ENCODE data around the gene USP12. TPM values are rescaled to one million over a fixed set of nuclear protein-coding genes. Genes with fewer than 3 reads are reported as not detected.
A peak's percentile ranks its signal among the peaks of the same experiment; 100 is the strongest.

Gene USP12
- 32.5 and 39.3 TPM in 2 replicates for total RNA-seq (2014; rRNA removed; shearing (Covaris generic))
- 16.9 and 18.4 TPM in 2 replicates for polyA plus RNA-seq (2016; fragmentation: Nextera tagmentation; extraction: Ambion mirVana)
- long read RNA-seq, partial matches to known transcripts, result 3 of 3 reads
- long read RNA-seq, other reads (novel, unspliced or antisense), result 0 of 3 reads

DNA sequence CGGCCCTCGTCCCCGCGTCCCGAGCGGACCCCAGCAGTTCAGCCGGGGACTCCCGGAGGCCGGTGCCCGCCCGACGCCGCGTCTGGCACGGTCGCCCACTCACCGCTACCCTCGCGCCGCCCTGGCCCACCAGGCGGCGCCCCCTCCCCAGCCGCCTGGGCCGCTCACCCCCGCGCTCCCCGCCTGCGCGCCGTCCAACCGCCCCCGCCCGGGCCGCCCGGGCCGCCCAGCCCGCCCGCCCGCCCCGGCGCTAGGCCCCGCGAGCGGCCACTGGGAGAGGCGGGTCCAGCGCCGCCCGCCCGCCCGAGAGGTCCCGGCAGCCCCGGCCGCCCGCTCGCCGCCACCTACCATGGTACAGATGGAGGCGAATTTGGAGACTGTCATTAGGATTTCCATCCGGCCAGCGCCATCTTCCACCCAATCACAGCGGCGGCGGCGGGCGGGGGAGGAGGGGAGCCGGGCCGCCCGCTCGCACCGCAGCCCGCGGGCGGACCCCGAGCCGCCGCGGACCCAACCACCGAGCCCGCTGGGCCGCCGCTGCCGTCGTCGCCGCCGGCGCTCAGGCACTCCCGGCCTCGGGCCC is at the start of gene USP12:
Gene USP12 (minus strand): TSS at position 568 of the 583 bp plus-strand sequence. CDS start 172 bp downstream, at position 396.
- Histone ChIP-seq H3F3A (replicated peaks; ENCODE audit: low read depth) (peaks cover 7% of the 10 kb centered on the region; the same call in 1 of the 2 replicates), H3K27ac (ENCODE audit: low read depth) (peak within 1 kb of the TSS; percentile 97), H3K4me2 (peak within 1 kb of the TSS; percentile 97), H3K36me3 (ENCODE audit: insufficient read depth) (no peaks in the 10 kb centered on the region), H4K20me1 (replicated peaks; ENCODE audit: insufficient read depth) (peaks cover 19% of the 10 kb centered on the region), H3K79me2 (replicated peaks; ENCODE audit: insufficient read depth) (peaks cover 45% of the 10 kb centered on the region), H3K4me1 (ENCODE audit: insufficient read depth) (peaks cover 39% of the 10 kb centered on the region), H3K27me3 (ENCODE audit: insufficient read depth) (no peaks in the 10 kb centered on the region), H3K4me3 (peak within 1 kb of the TSS; percentile 97), H2AFZ (peak within 1 kb of the TSS; percentile 99), H3K9me2 (ENCODE audit: insufficient read depth) (no peaks in the 10 kb centered on the region)
- no peaks in the 10 kb centered on the region for H3K27me3 Mint-ChIP-seq (ENCODE audit: insufficient read depth, low read depth, poor library complexity)
- H3K27ac Mint-ChIP-seq, result peak within 1 kb of the TSS; percentile 98
- peaks cover 2% of the 10 kb centered on the region; the same call in 1 of the 3 replicates for H3K9me3 Mint-ChIP-seq
- ATAC-seq, result peak; percentile 59
- peaks cover 39% of the 10 kb centered on the region for H3K4me1 Mint-ChIP-seq
- DNase-seq (ENCODE audit: low spot score), result peak; percentile 73
- TF ChIP-seq EZH2 (IDR thresholded peaks at IDR 0.05; ENCODE audit: low read depth, unreplicated experiment), result no peak
- no peak for TF ChIP-seq ZNF331 (CRISPR knock-in tag; IDR thresholded peaks at IDR 0.05; ENCODE audit: low read depth)
- TF ChIP-seq, protein P1, sequence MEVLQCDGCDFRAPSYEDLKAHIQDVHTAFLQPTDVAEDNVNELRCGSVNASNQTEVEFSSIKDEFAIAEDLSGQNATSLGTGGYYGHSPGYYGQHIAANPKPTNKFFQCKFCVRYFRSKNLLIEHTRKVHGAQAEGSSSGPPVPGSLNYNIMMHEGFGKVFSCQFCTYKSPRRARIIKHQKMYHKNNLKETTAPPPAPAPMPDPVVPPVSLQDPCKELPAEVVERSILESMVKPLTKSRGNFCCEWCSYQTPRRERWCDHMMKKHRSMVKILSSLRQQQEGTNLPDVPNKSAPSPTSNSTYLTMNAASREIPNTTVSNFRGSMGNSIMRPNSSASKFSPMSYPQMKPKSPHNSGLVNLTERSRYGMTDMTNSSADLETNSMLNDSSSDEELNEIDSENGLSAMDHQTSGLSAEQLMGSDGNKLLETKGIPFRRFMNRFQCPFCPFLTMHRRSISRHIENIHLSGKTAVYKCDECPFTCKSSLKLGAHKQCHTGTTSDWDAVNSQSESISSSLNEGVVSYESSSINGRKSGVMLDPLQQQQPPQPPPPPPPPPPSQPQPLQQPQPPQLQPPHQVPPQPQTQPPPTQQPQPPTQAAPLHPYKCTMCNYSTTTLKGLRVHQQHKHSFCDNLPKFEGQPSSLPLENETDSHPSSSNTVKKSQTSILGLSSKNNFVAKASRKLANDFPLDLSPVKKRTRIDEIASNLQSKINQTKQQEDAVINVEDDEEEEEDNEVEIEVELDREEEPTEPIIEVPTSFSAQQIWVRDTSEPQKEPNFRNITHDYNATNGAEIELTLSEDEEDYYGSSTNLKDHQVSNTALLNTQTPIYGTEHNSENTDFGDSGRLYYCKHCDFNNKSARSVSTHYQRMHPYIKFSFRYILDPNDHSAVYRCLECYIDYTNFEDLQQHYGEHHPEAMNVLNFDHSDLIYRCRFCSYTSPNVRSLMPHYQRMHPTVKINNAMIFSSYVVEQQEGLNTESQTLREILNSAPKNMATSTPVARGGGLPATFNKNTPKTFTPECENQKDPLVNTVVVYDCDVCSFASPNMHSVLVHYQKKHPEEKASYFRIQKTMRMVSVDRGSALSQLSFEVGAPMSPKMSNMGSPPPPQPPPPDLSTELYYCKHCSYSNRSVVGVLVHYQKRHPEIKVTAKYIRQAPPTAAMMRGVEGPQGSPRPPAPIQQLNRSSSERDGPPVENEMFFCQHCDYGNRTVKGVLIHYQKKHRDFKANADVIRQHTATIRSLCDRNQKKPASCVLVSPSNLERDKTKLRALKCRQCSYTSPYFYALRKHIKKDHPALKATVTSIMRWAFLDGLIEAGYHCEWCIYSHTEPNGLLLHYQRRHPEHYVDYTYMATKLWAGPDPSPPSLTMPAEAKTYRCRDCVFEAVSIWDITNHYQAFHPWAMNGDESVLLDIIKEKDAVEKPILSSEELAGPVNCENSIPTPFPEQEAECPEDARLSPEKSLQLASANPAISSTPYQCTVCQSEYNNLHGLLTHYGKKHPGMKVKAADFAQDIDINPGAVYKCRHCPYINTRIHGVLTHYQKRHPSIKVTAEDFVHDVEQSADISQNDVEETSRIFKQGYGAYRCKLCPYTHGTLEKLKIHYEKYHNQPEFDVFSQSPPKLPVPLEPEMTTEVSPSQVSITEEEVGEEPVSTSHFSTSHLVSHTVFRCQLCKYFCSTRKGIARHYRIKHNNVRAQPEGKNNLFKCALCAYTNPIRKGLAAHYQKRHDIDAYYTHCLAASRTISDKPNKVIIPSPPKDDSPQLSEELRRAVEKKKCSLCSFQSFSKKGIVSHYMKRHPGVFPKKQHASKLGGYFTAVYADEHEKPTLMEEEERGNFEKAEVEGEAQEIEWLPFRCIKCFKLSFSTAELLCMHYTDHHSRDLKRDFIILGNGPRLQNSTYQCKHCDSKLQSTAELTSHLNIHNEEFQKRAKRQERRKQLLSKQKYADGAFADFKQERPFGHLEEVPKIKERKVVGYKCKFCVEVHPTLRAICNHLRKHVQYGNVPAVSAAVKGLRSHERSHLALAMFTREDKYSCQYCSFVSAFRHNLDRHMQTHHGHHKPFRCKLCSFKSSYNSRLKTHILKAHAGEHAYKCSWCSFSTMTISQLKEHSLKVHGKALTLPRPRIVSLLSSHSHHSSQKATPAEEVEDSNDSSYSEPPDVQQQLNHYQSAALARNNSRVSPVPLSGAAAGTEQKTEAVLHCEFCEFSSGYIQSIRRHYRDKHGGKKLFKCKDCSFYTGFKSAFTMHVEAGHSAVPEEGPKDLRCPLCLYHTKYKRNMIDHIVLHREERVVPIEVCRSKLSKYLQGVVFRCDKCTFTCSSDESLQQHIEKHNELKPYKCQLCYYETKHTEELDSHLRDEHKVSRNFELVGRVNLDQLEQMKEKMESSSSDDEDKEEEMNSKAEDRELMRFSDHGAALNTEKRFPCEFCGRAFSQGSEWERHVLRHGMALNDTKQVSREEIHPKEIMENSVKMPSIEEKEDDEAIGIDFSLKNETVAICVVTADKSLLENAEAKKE (CRISPR knock-in tag; IDR thresholded peaks at IDR 0.05), result no peak
- no peak for TF ChIP-seq JUNB (IDR thresholded peaks at IDR 0.05; ENCODE audit: unreplicated experiment)
- TF ChIP-seq NANOG (IDR thresholded peaks at IDR 0.05; ENCODE audit: borderline replicate concordance), result no peak
- TF ChIP-seq, protein P2, sequence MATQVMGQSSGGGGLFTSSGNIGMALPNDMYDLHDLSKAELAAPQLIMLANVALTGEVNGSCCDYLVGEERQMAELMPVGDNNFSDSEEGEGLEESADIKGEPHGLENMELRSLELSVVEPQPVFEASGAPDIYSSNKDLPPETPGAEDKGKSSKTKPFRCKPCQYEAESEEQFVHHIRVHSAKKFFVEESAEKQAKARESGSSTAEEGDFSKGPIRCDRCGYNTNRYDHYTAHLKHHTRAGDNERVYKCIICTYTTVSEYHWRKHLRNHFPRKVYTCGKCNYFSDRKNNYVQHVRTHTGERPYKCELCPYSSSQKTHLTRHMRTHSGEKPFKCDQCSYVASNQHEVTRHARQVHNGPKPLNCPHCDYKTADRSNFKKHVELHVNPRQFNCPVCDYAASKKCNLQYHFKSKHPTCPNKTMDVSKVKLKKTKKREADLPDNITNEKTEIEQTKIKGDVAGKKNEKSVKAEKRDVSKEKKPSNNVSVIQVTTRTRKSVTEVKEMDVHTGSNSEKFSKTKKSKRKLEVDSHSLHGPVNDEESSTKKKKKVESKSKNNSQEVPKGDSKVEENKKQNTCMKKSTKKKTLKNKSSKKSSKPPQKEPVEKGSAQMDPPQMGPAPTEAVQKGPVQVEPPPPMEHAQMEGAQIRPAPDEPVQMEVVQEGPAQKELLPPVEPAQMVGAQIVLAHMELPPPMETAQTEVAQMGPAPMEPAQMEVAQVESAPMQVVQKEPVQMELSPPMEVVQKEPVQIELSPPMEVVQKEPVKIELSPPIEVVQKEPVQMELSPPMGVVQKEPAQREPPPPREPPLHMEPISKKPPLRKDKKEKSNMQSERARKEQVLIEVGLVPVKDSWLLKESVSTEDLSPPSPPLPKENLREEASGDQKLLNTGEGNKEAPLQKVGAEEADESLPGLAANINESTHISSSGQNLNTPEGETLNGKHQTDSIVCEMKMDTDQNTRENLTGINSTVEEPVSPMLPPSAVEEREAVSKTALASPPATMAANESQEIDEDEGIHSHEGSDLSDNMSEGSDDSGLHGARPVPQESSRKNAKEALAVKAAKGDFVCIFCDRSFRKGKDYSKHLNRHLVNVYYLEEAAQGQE (IDR thresholded peaks at IDR 0.05; ENCODE audit: unreplicated experiment), result no peak
- TF ChIP-seq, protein P3, sequence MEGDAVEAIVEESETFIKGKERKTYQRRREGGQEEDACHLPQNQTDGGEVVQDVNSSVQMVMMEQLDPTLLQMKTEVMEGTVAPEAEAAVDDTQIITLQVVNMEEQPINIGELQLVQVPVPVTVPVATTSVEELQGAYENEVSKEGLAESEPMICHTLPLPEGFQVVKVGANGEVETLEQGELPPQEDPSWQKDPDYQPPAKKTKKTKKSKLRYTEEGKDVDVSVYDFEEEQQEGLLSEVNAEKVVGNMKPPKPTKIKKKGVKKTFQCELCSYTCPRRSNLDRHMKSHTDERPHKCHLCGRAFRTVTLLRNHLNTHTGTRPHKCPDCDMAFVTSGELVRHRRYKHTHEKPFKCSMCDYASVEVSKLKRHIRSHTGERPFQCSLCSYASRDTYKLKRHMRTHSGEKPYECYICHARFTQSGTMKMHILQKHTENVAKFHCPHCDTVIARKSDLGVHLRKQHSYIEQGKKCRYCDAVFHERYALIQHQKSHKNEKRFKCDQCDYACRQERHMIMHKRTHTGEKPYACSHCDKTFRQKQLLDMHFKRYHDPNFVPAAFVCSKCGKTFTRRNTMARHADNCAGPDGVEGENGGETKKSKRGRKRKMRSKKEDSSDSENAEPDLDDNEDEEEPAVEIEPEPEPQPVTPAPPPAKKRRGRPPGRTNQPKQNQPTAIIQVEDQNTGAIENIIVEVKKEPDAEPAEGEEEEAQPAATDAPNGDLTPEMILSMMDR (conservative IDR thresholded peaks at IDR 0.05; ENCODE audit: low read depth in 2 of 2), result peak in 1 of 2 experiments; percentile 38; a peak in 2 of 4 replicates
- TF ChIP-seq STAT1 (IDR thresholded peaks at IDR 0.05; ENCODE audit: unreplicated experiment), result no peak
- peaks cover 3% of the 10 kb centered on the region; the same call in 1 of the 3 replicates for H3K36me3 Mint-ChIP-seq (ENCODE audit: low read depth)
- peak within 1 kb of the TSS; percentile 98 for H3K4me3 Mint-ChIP-seq

All from GM23338 (cell line).